ENCODE data around the gene RNF207. TPM values are rescaled to one million over a fixed set of nuclear protein-coding genes. Genes with fewer than 3 reads are reported as not detected.

RNF207 gene
- total and polyA plus RNA-seq, 2 of the 8 experiments (the other 6 are each of a cell fraction or from before 2014, with no cell fraction given), result 3.9 to 5.4 TPM

DNA sequence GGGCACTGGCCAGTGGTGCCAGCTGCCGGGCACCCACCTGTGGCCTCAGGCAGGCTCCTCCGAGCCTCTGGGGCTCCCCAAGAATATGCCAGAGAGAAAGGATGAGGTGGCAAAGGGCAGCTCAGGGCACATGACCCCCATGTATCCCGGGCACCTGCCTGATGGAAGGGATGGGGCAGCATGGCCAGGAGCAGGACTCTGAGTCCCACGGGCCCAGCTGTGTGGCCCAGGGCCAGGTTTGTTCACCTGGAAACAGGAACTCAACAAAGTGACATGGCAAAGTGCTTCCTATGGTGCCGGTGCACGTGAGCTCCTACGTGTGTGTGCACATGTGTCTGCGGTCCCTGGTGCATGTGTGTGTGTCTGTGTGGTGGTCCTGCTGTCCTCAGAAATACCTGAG, 64.5 kb downstream of the RNF207 start:
- H3K18ac ChIP-seq (ENCODE audit: extremely low read depth, low read length), result no peak overlapping the region
- no peak overlapping the region for H2BK20ac ChIP-seq (ENCODE audit: low read length)
- H3K79me1 ChIP-seq (ENCODE audit: low read depth, low read length), result no peaks in the 10 kb centered on the region
- H3K36me3 ChIP-seq (ENCODE audit: control insufficient read depth in 2 of 4, insufficient read depth in 4 of 4, low read length in 3 of 4), result no peaks in the 10 kb centered on the region; a peak in 2 of 8 replicates
- TF ChIP-seq ZNF274 (IDR thresholded peaks at IDR 0.05; ENCODE audit: borderline replicate concordance, extremely low read depth, low read length) (no peak), RBBP5 (IDR thresholded peaks at IDR 0.05; ENCODE audit: borderline replicate concordance, low read depth, low read length) (no peak), SRF (IDR thresholded peaks at IDR 0.05; ENCODE audit: low read depth, low read length) (no peak), SP4 (IDR thresholded peaks at IDR 0.05; ENCODE audit: low read length) (no peak), GABPA (IDR thresholded peaks at IDR 0.05; ENCODE audit: borderline replicate concordance, insufficient read depth, low read length) (no peak)
- H3K27ac ChIP-seq (ENCODE audit: low read depth, low read length), result no peak overlapping the region
- POLR2A ChIA-PET (ENCODE audit: partially characterized antibody), result interaction anchor here (1.4 kb wide), 1 partner anchor 9 kb away, joined by 4 read pairs; no protein-coding TSS in a partner anchor
- no peak overlapping the region for H3K4ac ChIP-seq (replicated peaks; ENCODE audit: insufficient read length, low read depth, low read length)
- DNase-seq (ENCODE audit: low read depth in 1 of 2, low spot score in 2 of 2) (no peak), FAIRE-seq (no peak)
- H3K4me3 ChIP-seq (ENCODE audit: extremely low read depth in 1 of 4, insufficient read depth in 2 of 4, low read depth in 3 of 4, low read length in 4 of 4), result no peak overlapping the region
- no peak overlapping the region for H2BK12ac ChIP-seq (ENCODE audit: low read depth, low read length)
- WGBS, 2 experiments (ENCODE audit: extremely low coverage in 1 of 2, insufficient coverage in 1 of 2, insufficient read length in 1 of 2, insufficient replicate concordance in 2 of 2, low coverage in 1 of 2, low lambda C conversion rate in 2 of 2, missing lambda C conversion rate in 1 of 2), result 94% methylated on average over 7 of the region's 8 CpGs; no CpG with 5 or more reads in 1 of the 2 experiments
- no peak overlapping the region for H3K14ac ChIP-seq (ENCODE audit: insufficient read length)
- no peaks in the 10 kb centered on the region for H3K27me3 ChIP-seq (replicated peaks in 1 of 4; ENCODE audit: control insufficient read depth in 3 of 4, extremely low read depth in 1 of 4, insufficient read depth in 3 of 4, low read length in 3 of 4)
- no peak overlapping the region for H2BK15ac ChIP-seq (ENCODE audit: low read length)
- no peak overlapping the region for H3K56ac ChIP-seq (replicated peaks; ENCODE audit: insufficient read length, low read depth, low read length)
- H3K4me1 ChIP-seq (replicated peaks in 1 of 4; ENCODE audit: control insufficient read depth in 3 of 4, insufficient read depth in 4 of 4, low read length in 3 of 4), result peaks cover 0 to 18% (median 8%) of the 10 kb centered on the region in 4 experiments; a peak in 6 of 7 replicates
- H2BK120ac ChIP-seq (replicated peaks; ENCODE audit: low read depth, low read length), result no peak overlapping the region
- no peak overlapping the region for H4K5ac ChIP-seq (ENCODE audit: insufficient read length, low read depth, low read length)
- no peak overlapping the region for H3K4me2 ChIP-seq (ENCODE audit: insufficient read depth in 1 of 2, low read depth in 2 of 2, low read length in 2 of 2)
- no peak overlapping the region for H3K9ac ChIP-seq (replicated peaks in 1 of 4; ENCODE audit: extremely low read depth in 1 of 4, low read depth in 3 of 4, low read length in 3 of 4)
- CTCF ChIA-PET (ENCODE audit: partially characterized antibody), result interaction anchor here (1.1 to 5.9 kb wide), 9 partner anchors 24 to 143 kb away, joined by 3 to 28 read pairs (median 3); no protein-coding TSS in a partner anchor
- H3K9me3 ChIP-seq (ENCODE audit: insufficient read depth in 2 of 2, low read depth in 1 of 2, low read length in 1 of 2), result no peaks in the 10 kb centered on the region
- no peak overlapping the region for H3K23ac ChIP-seq (ENCODE audit: insufficient read length)
- H3K79me2 ChIP-seq (ENCODE audit: control insufficient read depth in 1 of 2, insufficient read depth in 2 of 2, low read length in 2 of 2), result no peaks in the 10 kb centered on the region
- no peak overlapping the region for H2AK5ac ChIP-seq (ENCODE audit: low read depth, low read length)
- H3K23me2 ChIP-seq (ENCODE audit: low read depth, low read length), result no peaks in the 10 kb centered on the region
- H4K8ac ChIP-seq (ENCODE audit: extremely low read depth, insufficient read depth, low read length), result no peak overlapping the region; the same call in 1 of the 2 replicates
- no peak overlapping the region for H4K91ac ChIP-seq (replicated peaks; ENCODE audit: insufficient read length, low read length)
- H2AFZ ChIP-seq (ENCODE audit: low read length), result no peak overlapping the region
- H4K20me1 ChIP-seq (replicated peaks in 1 of 2; ENCODE audit: control insufficient read depth in 1 of 2, insufficient read depth in 2 of 2, low read length in 2 of 2), result peaks cover 3 to 19% of the 10 kb centered on the region in 2 experiments
- peak overlapping the region; percentile 44; the same call in 1 of the 2 replicates for H2BK5ac ChIP-seq (ENCODE audit: low read depth, low read length)
